ENCODE measurements around the gene NBEA.

- TF ChIP-seq POLR2A (IDR thresholded peaks at IDR 0.05) (no peak), CTCF (IDR thresholded peaks at IDR 0.05) (no peak)
Measured at GRCh38 chr13:35470671-35471661, 528.9 kb downstream of the NBEA start.

Data from thyroid gland (tissue), 4 donors.